Lower leg skin (tissue), 3 donors: Measurements from ENCODE around the gene FLNB.

ENCODE experiments used
- POLR2A ChIP-seq, 2 donors: fragments of 450-650 bp; IDR thresholded peaks; one replicate each; pipeline ENCODE4 v1.6.1; 2016 to 2017; ENCODE audit warnings: antibody characterized with exemption in 2 of 2, mild to moderate bottlenecking in 1 of 2, moderate library complexity in 1 of 2
- TF ChIP-seq, protein P1 (sequence below), 3 donors: fragments of 450-650 bp; IDR thresholded peaks; one replicate each; pipeline ENCODE4 v1.5.1; 2016; ENCODE audit warnings: antibody characterized with exemption in 3 of 3, mild to moderate bottlenecking in 3 of 3, moderate library complexity in 2 of 3

DNA sequence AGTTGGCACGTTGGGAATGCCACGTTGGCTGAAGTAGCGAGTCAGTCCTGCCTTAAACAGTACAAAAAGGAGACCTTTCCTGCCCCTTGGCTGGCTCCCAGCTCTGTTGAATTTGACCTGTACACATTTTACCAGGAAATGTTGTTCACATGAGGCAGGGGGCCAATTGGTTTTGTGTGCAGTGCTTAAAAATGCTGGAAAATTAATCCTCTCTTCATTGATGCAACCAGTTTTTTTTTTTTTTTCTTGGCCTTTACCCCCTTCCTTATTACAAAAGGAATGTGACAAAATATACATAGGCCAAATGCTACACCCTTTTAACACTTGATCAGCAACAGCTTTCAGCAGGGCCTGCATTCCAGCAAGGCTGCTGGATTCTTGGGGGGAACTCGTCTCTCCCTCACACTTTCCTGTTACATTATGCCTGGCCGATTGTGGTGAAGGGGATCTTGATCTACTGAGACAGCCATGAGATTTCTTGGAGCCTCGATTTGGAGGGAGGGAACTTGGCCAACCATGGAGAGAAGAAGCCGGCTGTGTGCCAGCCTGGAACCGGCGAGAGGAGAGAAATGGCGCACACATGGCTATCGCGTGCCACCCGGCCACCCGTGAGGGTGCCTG is 109.4 kb downstream of the FLNB start:
- TF ChIP-seq, protein P1, sequence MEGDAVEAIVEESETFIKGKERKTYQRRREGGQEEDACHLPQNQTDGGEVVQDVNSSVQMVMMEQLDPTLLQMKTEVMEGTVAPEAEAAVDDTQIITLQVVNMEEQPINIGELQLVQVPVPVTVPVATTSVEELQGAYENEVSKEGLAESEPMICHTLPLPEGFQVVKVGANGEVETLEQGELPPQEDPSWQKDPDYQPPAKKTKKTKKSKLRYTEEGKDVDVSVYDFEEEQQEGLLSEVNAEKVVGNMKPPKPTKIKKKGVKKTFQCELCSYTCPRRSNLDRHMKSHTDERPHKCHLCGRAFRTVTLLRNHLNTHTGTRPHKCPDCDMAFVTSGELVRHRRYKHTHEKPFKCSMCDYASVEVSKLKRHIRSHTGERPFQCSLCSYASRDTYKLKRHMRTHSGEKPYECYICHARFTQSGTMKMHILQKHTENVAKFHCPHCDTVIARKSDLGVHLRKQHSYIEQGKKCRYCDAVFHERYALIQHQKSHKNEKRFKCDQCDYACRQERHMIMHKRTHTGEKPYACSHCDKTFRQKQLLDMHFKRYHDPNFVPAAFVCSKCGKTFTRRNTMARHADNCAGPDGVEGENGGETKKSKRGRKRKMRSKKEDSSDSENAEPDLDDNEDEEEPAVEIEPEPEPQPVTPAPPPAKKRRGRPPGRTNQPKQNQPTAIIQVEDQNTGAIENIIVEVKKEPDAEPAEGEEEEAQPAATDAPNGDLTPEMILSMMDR (IDR thresholded peaks at IDR 0.05): no peak
- TF ChIP-seq POLR2A (IDR thresholded peaks at IDR 0.05): no peak
